GM18873 (cell line): ENCODE measurements around the gene SULT4A1.

Experiments used
- ATAC-seq: cut with Tn5 transposase; IDR thresholded peaks from one replicate; pipeline ENCODE4 v1.9.1; 2021; ENCODE audit warnings: mild to moderate bottlenecking, moderate library complexity, moderate number of reproducible peaks; ENCODE audit not compliant: unreplicated experiment, low FRiP score

SULT4A1 gene

DNA sequence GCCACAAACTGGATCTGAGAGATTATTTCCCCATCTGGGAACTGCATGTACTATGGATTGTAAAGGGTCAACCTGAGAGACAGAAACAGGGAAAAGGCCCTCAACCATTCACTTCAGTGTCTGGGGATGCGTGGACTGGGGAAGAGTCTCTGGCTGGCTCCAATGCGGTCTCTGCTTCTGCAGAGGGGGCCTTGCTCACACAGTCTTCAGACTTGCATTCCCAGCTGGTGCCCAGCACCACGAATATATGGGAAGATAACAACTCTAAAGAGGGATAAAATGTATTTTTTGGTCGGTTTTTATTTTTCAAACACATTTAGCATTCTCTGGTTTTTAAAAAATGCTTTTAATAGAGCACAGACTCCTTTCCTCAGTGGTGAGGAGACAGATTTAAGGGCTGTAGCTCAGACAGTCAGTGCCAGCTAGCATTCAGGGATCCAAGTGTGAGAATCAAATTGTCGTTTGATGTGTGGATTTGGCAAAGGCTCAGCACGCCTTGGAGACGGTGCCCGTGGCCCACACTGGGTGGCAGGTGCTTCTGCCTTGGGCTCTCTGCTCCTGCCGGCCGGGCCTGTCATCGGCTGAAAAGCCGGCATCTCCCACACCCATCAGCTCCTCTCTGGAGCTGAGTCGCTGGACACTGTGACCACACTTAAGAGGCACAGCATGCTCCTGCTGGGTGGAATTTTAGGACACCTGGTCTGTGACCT lies 42.2 kb downstream of the SULT4A1 start:
- ATAC-seq = no peak

DNA sequence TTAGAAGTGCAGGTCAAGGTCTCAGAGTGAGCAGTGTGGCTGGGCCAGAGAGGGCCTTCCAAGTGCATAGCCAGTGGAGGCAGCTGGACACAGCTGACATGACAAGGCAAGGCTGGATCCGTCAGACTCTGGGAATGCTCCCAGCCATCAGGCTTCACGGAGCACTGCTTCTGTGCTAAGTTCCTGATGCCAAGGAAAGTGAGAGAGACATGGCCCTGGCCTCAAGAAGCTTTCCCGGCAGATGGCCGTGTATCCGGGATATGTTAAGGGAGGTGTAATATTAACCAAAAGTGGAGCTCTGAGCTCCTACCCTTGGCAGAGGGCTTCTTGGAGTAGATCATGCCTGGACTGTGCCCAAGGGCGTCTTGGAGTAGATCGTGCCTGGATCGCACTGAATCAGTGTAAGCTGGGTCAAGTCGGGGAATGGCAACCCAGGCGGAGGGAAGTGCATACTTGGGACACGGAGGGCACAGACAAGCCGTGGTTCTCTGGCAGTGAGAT lies 42.8 kb downstream of the SULT4A1 start:
- no peak for ATAC-seq

DNA sequence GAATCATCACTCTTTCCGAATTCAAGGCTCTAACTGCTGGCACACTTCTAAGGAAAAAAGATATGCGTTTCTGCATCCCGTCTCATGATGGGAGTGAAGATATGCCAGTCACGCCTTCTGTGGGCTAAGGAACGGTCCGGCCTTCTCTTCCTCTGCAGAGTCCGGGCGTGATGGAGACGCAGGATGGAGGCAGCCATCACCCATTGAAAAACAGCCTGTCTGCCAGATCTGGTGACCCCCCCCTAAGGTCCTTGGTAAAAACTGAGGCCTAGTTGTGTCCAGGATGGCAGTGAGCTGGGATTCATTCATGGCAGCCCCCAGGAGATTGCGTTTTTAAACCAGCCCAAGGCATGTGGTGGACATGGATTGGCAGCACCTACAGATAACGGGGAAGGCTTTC lies 43.3 kb downstream of the SULT4A1 start:
- no peak for ATAC-seq

DNA sequence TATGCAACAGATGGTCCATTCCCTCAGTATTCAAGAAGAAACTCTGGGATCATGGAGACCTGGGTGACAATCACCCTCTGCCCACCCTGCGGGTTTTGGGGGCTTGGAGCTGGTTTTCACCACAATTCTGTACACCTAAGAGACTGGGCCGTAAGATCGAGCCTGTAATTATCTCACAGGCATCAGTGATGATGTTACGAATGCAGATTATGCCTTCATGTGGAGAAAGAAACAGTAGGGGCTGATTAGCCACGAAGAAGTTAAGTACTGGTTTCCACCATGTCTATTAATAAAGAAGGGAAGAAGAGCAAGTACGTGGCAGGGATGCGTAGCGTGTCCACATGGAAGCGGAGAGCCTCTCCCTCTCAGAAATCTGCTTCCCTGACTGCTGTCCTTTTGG lies 44.9 kb downstream of the SULT4A1 start:
- ATAC-seq = no peak

DNA sequence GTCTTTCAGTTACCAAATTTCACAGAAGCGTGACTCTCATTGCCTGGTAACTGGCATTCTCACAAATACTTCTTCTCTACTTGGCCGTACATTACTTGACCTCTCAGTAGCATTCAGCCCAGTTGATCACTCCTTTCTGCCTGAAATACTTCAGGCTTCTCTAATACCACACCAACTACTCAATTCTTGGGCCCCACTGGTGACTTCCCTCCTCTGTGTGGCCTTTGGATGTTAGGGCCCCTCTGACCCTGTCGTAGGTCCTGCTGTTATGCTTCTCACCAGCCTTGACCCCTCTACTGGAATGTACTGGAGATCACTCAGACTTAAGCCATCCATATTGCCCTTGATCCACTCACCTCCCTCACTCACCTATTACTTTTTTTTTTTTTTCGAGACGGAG lies 48.0 kb downstream of the SULT4A1 start:
- ATAC-seq = no peak

DNA sequence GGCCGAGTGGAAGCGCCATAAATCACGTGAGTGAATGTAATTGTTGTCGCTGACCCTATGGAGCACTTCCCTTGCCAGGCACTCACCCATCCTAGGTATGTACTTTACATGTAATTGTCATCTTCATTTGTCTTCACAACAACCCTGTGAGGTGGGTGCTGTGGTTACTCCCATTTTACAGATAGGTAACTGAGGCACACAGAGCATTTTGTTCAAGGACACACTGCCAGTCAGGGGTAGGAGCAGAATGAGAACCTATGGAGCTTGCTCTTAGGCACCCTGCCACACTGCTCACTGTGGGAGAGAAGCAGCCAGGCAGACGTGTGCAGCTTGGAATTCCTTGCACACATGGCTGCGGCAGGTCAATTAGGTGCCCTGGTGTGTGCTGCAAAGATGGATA lies 49.4 kb downstream of the SULT4A1 start:
- no peak for ATAC-seq

DNA sequence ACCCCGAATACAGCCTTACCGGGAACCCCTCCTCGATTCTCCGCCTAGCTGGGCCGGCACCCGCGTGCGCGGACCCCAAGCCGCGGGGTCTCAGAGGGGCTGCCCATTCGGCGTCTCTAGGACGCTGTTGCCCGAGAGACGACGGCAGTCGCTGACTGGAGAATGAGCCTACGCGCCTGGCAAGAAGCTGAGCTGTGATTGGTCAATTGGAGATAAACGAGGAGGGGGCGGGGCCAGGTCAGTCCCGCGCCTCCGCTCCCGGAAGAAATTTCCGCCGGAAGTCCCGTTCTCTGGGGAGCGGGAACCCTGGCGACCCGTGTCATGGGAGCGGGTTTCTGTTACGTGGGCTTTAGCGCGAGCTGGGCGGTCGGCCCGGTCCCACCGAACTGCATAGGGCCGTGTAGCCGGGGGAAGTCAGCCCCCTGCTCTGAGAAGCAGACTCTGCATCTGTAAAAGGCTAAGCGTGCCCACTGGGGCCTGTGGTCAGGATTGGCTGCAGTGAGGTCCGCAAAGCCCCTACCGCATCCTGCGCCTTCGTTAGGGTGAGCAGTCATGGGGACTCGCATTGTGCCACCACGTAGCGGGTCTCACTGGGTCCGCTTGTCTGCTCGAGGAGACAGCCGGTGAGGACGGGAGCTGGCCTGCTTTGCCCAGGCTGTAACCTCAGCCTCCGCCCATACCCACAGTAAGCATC lies 50.0 kb downstream of the SULT4A1 start, which contains the start of gene EFCAB6:
EFCAB6 (minus strand) TSS at position 157 of the 694 bp plus-strand sequence. CDS start 29,987 bp downstream, outside the sequence.
- ATAC-seq = peak; percentile 73

DNA sequence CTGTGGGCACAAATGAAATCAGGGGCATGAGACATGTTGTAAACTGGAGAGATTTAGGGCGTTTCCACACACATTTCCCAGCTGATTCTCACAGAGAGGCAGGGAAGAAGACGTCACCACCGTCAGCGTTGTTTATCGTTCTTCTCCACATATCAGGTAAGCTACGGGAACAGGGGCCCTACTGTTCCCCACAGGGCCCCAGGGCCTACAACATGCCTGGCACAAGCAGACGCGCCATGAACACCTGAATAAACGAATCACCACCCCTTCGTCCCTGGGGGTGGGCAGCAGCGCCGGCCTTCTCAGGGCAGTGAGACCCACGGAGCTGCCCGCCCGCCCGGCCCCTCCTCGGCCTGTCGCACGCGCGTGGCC lies 50.5 kb downstream of the SULT4A1 start:
- no peak for ATAC-seq

DNA sequence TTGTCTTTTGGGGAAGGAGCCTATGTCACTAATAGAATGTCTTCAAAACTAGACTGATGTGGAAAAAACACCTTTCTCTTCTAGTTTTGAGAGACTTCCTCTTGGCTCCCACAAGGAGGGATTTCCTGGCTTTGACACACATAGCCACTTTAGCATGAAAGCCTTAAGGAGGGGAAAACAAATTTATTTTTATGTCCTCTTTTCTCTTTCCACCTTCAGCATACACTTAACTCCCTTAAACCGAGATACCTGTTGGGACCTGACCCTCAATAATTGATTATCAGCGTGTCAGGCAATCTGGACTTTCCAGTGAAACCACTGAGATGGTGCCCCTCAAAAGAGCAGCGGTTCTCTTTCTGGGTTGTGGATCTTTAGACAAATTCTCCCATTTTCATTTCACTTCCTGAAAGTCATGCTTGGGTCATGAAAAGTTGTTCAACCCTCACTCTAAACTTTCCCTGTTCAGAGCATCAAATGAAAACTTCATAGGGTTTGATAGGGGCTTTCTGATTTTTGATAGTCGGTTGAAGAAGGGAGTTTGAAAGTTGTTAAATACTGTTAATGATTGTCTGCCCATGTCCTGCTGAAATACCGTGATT lies 59.3 kb downstream of the SULT4A1 start:
- ATAC-seq = no peak

DNA sequence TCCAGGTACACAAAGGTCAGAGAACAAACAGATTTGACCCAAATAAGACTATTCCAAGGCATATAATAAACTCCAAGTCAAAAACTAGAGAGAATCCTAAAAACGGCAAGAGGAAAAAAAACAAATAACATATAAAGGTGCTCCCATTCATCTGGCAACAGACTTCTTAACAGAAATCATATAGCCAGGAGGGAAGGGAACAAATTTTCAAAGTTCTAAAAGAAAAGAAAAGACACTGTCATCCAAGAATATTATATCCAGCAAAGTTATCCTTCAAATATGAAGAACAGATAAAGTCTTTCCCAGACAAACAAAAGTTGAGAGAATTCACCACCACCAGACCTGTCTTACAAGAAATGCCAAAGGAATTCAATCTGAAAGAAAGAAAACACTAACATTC lies 61.3 kb downstream of the SULT4A1 start:
- no peak for ATAC-seq

DNA sequence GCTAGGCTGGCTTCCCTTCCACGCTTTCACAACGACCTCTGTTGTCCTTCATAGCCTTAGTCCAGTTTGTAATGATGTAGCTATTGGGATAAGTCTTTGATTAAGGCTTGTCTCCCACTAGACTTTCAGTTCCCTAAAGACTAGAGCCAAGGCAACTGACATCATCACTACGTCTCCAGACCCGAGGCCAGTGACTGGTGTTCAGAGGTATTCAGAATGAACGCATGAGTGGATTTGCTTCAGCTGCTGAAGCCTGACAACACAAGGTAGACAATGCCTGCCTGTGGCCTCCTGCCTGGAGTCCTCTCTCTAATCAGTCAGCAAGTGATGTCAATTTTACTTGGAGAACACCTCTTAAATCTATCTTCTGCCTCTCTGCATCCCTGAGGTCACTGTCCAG lies 63.8 kb downstream of the SULT4A1 start:
- ATAC-seq = no peak

DNA sequence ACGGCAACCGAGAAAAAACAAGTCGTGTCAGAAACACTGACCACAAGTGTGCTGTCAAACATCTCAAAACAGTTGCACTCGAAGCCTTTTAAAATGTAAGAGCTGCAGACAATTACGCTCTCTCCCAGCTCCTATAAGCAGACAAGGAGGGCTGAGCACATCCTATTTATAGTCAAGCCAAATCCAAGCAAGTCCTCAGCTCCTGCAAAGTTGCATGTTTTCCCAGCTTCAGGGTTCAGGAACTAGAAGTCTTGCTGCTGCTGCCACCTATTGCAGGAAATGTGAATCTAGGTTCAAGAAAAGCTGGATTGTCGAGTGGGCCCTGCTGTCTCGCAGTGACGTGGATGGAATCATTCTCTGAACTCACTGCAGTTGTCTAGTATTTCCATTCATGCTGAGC lies 65.7 kb downstream of the SULT4A1 start:
- no peak for ATAC-seq

DNA sequence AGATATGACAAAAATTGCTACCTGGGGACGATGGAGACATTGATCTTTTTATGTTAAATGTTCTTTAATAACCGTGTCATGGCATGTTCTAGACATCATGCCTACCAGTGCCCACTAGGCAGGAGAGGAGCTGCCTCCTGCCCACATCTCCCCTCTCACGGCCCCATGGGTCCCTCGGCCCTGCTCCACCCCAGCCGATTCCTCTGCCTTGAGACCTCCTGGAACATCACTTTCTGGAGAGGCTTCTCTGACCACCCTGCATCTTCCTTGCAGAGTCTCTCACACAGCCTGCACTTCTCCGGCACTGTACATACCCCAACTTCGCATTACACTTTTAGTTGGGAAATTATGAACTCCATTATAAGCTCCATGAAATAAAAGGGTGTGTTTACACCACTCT lies 67.0 kb downstream of the SULT4A1 start:
- no peak for ATAC-seq

DNA sequence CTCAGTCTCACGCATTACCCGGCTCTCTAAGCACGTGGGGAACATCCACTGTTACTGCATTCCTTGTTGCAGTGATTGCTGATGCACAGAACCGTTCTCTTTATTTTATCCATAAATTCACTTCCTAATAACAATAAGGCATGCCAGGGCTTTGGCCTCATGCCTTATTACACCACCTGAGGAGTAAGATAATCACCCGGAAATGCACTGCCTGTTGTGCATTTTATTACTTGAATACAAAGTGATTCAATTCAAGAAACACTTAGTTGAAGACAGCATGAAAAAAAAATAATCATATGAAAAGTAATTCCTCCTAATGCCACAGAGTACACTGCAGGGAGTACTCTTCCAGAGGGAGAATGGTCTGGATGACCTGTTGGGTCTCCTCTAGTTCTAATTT lies 69.4 kb downstream of the SULT4A1 start:
- no peak for ATAC-seq

DNA sequence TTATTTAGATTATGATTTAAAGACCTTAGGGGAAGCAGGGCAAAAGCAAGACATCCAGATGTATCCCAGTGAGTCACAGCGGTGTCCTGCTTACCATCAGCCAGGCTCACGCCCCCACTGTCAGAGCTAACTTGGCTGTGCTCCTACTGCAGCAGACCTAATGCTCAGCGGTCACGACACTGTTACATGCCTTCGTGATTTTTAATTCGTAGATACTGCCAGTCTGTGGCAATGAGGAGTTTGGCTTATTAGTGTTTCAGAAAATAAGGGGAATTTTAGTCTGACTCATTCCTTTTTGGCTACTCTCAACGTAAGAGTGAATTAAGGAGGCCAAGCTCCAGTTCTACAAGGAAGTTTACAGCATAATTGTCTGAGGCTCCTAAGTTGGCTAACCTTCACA lies 72.9 kb downstream of the SULT4A1 start:
- no peak for ATAC-seq

DNA sequence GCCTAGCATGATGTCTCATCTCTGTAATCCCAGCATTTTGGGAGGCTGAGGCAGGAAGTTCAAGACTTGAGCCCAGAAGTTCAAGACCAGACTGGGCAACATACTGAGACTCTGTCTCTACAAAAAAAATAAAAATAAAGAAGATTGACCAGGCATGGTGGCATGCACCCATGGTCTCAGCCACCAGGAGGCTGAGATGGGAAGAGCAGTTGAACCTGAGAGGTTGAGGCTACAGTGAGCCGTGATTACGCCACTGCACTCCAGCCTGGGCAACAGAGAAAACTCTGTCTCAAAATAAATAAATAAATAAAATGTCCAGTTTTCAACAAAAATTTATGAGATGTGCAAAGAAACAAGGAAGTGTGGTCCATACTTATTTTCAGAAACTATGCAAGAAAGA lies 78.5 kb downstream of the SULT4A1 start:
- ATAC-seq = no peak

DNA sequence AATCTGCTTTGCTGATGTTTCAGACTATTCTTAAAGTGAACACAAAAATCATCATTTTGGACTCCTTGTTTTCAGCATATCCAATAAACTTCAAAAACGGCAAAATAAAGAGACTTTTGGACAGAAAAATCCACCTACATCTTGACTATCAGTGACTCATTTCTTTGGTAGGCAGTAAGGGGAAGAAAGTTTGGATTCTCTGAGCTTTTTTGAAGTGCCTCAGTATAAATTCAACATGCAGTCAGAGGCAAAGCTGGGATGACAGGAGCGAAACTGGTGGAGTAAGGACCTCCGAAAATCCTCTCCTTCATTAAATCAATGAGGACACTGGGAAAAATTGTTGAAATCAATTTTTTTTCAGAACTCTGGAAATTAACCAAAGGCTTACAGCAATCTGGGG lies 79.9 kb downstream of the SULT4A1 start:
- ATAC-seq = no peak

DNA sequence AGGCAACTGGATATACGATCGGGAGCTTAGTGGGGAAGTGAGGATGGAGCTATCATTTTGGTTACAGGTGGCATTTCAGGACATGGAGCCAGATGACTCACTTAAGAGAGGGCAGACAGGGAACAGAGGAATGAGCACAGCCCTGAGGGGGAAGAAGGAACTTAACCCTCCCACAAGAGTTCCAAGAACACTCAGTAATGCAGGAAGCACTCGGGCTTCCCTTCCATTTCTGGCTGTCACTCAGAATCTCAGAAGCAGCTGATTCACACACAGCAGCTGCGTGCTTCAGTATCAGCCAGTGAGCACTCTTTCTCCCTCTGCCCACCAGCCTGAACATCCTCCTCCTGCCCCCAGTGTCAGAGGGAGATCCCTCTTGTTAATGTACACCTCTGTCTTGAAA lies 85.0 kb downstream of the SULT4A1 start:
- no peak for ATAC-seq

DNA sequence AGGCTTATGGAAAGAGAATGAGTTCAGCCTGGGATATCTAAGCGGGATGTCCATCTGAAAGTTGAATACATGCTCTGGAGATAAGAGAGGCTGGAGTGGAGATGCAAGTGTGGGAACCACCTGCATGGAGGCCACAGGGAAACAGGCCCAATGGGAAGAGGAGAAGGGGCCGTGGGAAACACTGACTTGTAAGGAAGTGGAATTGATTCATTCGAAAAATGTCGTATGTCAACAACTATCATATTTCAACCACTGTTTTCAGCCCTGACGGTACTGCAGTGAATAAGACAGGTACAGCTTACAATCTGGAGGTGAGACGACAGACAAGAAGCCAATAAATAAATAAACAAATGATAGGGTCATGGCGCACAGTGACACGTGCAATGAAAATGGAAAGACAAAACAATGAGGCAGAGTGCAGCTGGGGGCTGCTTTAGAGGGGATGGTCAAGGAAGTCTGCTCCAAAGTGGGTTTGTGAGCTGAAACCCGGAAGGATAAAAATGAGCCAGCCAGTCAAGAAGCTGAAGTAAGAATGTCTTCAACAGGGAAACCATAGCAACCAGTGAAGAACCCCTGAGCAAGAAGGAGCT lies 86.1 kb downstream of the SULT4A1 start:
- no peak for ATAC-seq
